Omental fat pad (tissue), 4 donors: Measurements from ENCODE around the gene RAP2B. TPM values are rescaled to one million over a fixed set of nuclear protein-coding genes. Genes with fewer than 3 reads are reported as not detected.
A peak's percentile ranks its signal among the peaks of the same experiment; 100 is the strongest.
"Not testable (repeated sequence)": the region's sequence is repeated elsewhere in the genome, so short reads cannot be mapped to it uniquely, and the experiment has no call there.

Source experiments
- ATAC-seq: fragments of 150-250 bp; one replicate; pipeline ENCODE4 v1.9.1; 2016; ENCODE audit warnings: mild to moderate bottlenecking, moderate library complexity; ENCODE audit not compliant: low FRiP score
- DNase-seq: peaks from one replicate; pipeline ENCODE4 v3.0.0-alpha.2; 2019; ENCODE audit warnings: low spot score
- CTCF ChIP-seq, 3 donors: fragments of 450-650 bp; IDR thresholded peaks; one replicate each; pipeline ENCODE4 v1.5.1; 2016 to 2017; ENCODE audit warnings: antibody characterized with exemption in 3 of 3, mild to moderate bottlenecking in 3 of 3, moderate library complexity in 2 of 3
- total RNA-seq, 4 donors: library from RNA; depleted of rRNA; stranded (reverse); fragments of >200 nt; gene quantifications; one replicate each; pipeline ENCODE4 v1.1.0, GENCODE V29; 2016

The RAP2B gene
- total RNA-seq, 4 donors from 2014 or later, result 14.7 to 28.1 (median 20.8) TPM

DNA sequence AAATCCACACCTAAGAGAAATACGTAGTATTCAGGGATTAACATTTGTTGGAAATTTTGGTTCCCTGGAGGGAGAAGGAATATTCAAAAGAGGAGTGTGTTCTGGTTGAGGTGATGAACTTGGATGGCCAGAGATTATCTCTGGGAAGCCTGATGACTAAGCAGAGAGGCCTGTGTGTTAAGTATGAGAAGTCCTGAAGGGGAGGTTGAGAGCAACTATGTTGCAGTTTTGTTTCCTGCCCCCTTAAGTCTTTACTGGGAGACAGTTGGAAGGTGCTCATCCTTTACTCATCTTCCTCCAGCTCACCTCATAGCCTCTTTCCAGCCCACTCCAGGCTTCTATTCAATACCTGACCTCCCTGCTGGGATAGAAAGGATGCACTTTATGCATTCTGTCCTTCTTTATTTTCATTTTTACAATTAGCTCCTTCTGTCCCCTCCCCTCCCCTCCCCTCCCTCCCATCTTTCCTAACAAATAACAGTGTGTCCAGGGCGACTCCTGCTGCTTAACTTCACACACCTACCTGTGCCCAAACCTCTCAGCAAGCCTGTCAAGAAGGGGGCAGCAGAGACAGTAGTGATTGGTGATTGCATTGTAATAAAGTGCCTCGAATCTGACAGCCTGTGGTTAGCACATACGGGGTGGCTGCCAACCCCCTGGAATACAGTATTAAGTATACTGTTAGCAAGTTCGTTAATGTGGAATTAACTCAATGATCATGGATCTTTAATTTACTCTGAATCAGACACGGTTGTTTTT is 11.9 kb downstream of the RAP2B start:
- DNase-seq, result no peak
- TF ChIP-seq CTCF (IDR thresholded peaks at IDR 0.05), result no peak
- peak; percentile 66 for ATAC-seq

- no peak for ATAC-seq
- TF ChIP-seq CTCF (IDR thresholded peaks at IDR 0.05), result no peak
- no peak for DNase-seq
These were observed 14.2 kb downstream of the RAP2B start for GRCh38 chr3:153176197-153176596.

DNA sequence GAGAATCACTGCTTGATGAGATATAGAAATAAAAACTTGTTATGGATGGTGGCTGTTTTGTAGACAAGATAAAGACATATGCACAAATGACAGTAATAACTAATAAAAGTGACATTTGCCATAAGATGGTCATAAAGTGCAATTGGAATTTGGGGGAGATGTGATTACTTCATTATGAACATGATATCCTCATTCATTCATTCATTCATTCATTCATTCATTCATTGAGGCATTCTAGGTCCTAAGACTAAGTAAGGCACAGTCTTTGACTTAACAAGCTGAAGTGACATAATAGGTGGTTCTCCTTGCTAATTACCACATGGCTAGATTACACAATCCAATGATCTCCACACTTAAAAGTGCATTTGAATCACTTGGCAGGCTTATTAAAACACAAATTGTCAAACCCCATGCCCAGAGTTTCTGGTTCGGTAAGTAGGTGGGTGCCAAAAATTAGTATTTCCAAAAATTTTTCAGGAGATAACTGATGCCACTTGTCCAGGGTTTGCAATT is 18.9 kb downstream of the RAP2B start:
- DNase-seq (no peak), ATAC-seq (no peak)
- TF ChIP-seq CTCF (IDR thresholded peaks at IDR 0.05), result no peak

GRCh38 chr3:153182501-153183293 is 20.7 kb downstream of the RAP2B start:
- TF ChIP-seq CTCF (IDR thresholded peaks at IDR 0.05), result no peak
- no peak for ATAC-seq
- no peak for DNase-seq

DNA sequence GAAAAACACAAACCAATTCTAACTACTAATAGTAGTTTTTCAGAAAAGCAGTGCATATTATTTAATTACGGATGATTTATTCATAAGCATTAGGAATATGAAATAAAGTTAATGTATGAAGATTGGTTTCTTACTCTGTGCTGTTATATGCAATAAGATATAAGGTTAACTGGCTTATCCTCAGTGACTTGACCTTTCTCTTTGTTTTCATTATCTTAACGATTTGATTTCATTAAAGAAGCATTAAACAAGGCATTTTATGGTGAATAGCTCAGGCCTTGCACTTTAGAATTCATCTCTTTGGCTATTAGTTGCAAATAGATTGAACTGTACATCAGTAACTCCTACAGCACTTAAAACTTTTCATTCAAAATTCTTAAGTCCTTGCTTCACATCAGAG is 28.9 kb downstream of the RAP2B start:
- no peak for ATAC-seq
- no peak for TF ChIP-seq CTCF (IDR thresholded peaks at IDR 0.05)
- DNase-seq, result no peak

- ATAC-seq, result no peak
- TF ChIP-seq CTCF (IDR thresholded peaks at IDR 0.05), result no peak
- DNase-seq, result no peak
These were observed 30.3 kb downstream of the RAP2B start for GRCh38 chr3:153192327-153192726.

DNA sequence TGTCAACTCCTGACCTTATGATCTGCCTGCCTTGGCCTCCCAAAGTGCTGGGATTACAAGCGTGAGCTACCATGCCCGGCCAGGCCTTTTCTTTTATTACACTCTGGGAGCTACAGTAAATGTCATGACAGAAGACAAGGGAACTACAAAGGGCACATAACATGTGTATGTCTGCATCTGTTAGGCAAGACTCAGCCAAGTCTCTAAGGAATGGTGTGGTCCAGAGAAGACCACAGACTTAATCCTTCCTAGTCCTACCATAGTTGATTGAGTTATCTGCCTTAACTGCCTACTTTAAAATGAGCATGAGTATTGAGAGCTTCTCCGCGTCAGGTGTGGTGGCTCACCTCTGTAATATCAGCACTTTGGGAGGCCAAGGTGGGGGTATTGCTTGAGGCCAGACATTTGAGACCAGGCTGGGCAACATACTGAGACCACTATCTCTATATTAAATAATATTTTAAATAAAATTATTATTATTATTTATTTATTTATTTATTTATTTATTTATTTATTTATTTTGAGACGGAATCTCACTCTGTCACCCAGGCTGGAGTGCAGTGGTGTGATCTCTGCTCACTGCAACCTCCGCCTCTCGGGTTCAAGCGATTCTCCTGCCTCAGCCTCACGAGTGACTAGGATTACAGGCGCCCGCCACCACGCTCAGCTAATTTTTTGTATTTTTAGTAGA is 31.9 kb downstream of the RAP2B start:
- DNase-seq, ATAC-seq: not testable (repeated sequence)
